ENCODE measurements around the gene EXOC3L1. TPM values are rescaled to one million over a fixed set of nuclear protein-coding genes. Genes with fewer than 3 reads are reported as not detected.

EXOC3L1 gene
- total RNA-seq, 2 donors from 2014 or later = 1.8 to 2.0 TPM

- 0% methylated on average over 6 to 53 of the region's 54 CpGs for WGBS, 2 donors
- Histone ChIP-seq H3K9me3 (no peaks in the 10 kb centered on the region), H3K27ac (peak within 1 kb of the TSS; percentile 54 to 76 (median 65)), H3K4me3 (peak within 1 kb of the TSS; percentile 71 to 87), H3K4me1 (peaks cover 24% of the 10 kb centered on the region), H3K36me3 (replicated peaks in 1 of 2; ENCODE audit: insufficient read depth in 1 of 2, low read depth in 2 of 2) (peaks cover 12 to 17% of the 10 kb centered on the region in 2 donors), H3K27me3 (no peaks in the 10 kb centered on the region)
- ATAC-seq (peak; percentile 97), DNase-seq (peak; percentile 90 to 93 (median 92))
- TF ChIP-seq POLR2A (IDR thresholded peaks at IDR 0.05) = peak; percentile 37 to 57 (median 56)
- TF ChIP-seq CTCF (IDR thresholded peaks at IDR 0.05) = peak in 3 of 7 experiments; percentile 2 to 30 (median 2)
- intact Hi-C loops (cut with DNase I) = no loop called here
Measured at GRCh38 chr16:67191995-67192681, 2.2 kb upstream of the EXOC3L1 start, which contains the start of gene E2F4. Gene E2F4, plus strand, starts transcription at chr16:67192155. Its CDS starts 73 bp downstream, at chr16:67192228.

GRCh38 chr16:67191411-67191994 is 1.6 kb upstream of the EXOC3L1 start:
- Histone ChIP-seq H3K27me3 (no peaks in the 10 kb centered on the region), H3K4me1 (peaks cover 24% of the 10 kb centered on the region), H3K4me3 (no peak overlapping the region), H3K27ac (no peak overlapping the region), H3K36me3 (replicated peaks in 1 of 2; ENCODE audit: insufficient read depth in 1 of 2, low read depth in 2 of 2) (peaks cover 12 to 13% of the 10 kb centered on the region in 2 donors), H3K9me3 (no peaks in the 10 kb centered on the region)
- WGBS, 2 donors = 6 to 9% methylated on average over 9 of the region's 9 CpGs
- TF ChIP-seq CTCF (IDR thresholded peaks at IDR 0.05) (no peak), POLR2A (IDR thresholded peaks at IDR 0.05) (no peak)
- intact Hi-C loops (cut with DNase I) = no loop called here
- ATAC-seq (no peak), DNase-seq (no peak)

- Histone ChIP-seq H3K4me1 (peaks cover 28% of the 10 kb centered on the region), H3K4me3 (no peak overlapping the region), H3K36me3 (replicated peaks in 1 of 2; ENCODE audit: insufficient read depth in 1 of 2, low read depth in 2 of 2) (peaks cover 6% of the 10 kb centered on the region in 2 donors), H3K27me3 (no peaks in the 10 kb centered on the region), H3K27ac (no peak overlapping the region), H3K9me3 (no peaks in the 10 kb centered on the region)
- DNase-seq (no peak), ATAC-seq (no peak)
- intact Hi-C loops (cut with DNase I) = no loop called here
- WGBS, 2 donors = 62 to 66% methylated on average over 13 of the region's 13 CpGs
- TF ChIP-seq POLR2A (IDR thresholded peaks at IDR 0.05) (no peak), CTCF (IDR thresholded peaks at IDR 0.05) (no peak)
Measured at GRCh38 chr16:67190448-67191399, 788 bp upstream of the EXOC3L1 start.

GRCh38 chr16:67188798-67189197 is 1.1 kb downstream of the EXOC3L1 start:
- DNase-seq = no peak
- WGBS, 2 donors = 80 to 84% methylated on average over 4 to 15 of the region's 15 CpGs
- Histone ChIP-seq H3K27me3 (no peaks in the 10 kb centered on the region), H3K27ac (no peak overlapping the region), H3K36me3 (replicated peaks in 1 of 2; ENCODE audit: insufficient read depth in 1 of 2, low read depth in 2 of 2) (no peaks in the 10 kb centered on the region), H3K4me3 (no peak overlapping the region), H3K9me3 (no peaks in the 10 kb centered on the region), H3K4me1 (peaks cover 41% of the 10 kb centered on the region)
- intact Hi-C loops (cut with DNase I) = loop anchor here (10.0 kb wide), 1 partner anchor 214 kb away; no protein-coding TSS in a partner anchor
- TF ChIP-seq POLR2A (IDR thresholded peaks at IDR 0.05) (no peak), CTCF (IDR thresholded peaks at IDR 0.05) (no peak)
- ATAC-seq = no peak
